Mucosa of rectum (tissue), 2 donors: ENCODE results near the gene PHF8.

Experiments
- H3K27ac ChIP-seq, 2 donors: one replicate each; pipeline ENCODE4 v1.7.0; 2013; ENCODE audit warnings: inconsistent platforms in 2 of 2, low read depth in 2 of 2, low read length in 2 of 2
- H3K27me3 ChIP-seq, 2 donors: one replicate each; pipeline ENCODE4 v1.7.0; 2013; ENCODE audit warnings: low read length in 2 of 2; ENCODE audit not compliant: control insufficient read depth in 2 of 2, insufficient read depth in 2 of 2
- H3K36me3 ChIP-seq, 2 donors: one replicate each; pipeline ENCODE4 v1.7.0; 2013; ENCODE audit warnings: low read length in 2 of 2; ENCODE audit not compliant: control insufficient read depth in 2 of 2, insufficient read depth in 2 of 2
- H3K4me1 ChIP-seq, 2 donors: one replicate each; pipeline ENCODE4 v1.7.0; 2013; ENCODE audit warnings: low read length in 2 of 2, mild to moderate bottlenecking in 1 of 2; ENCODE audit not compliant: control insufficient read depth in 2 of 2, insufficient read depth in 2 of 2
- H3K4me3 ChIP-seq, 2 donors: one replicate each; pipeline ENCODE4 v1.7.0; 2013; ENCODE audit warnings: low read length in 2 of 2
- H3K9ac ChIP-seq, 2 donors: one replicate each; pipeline ENCODE4 v1.7.0; 2013; ENCODE audit warnings: low read length in 2 of 2, low read depth in 1 of 2, mild to moderate bottlenecking in 1 of 2
- H3K9me3 ChIP-seq, 2 donors: one replicate each; pipeline ENCODE4 v1.7.0; 2013; ENCODE audit warnings: low read length in 2 of 2; ENCODE audit not compliant: control insufficient read depth in 2 of 2
- donor health status: healthy.
- donor health status: Normal muscosa, but diverticular disease.

PHF8 gene

GRCh38 chrX:54030329-54030728 is 13.9 kb downstream of the PHF8 start:
- no peak overlapping the region for H3K27ac ChIP-seq
- no peak overlapping the region for H3K9ac ChIP-seq
- peaks cover 20 to 23% of the 10 kb centered on the region in 2 donors for H3K36me3 ChIP-seq

GRCh38 chrX:54029529-54030143 is 14.6 kb downstream of the PHF8 start:
- Histone ChIP-seq H3K36me3 (peaks cover 19 to 23% of the 10 kb centered on the region in 2 donors), H3K4me3 (no peak overlapping the region), H3K4me1 (peaks cover 0 to 2% of the 10 kb centered on the region in 2 donors), H3K9me3 (no peaks in the 10 kb centered on the region), H3K27ac (no peak overlapping the region), H3K27me3 (no peaks in the 10 kb centered on the region), H3K9ac (no peak overlapping the region)

More at GRCh38 chrX:54030329-54030728, 13.9 kb downstream of the PHF8 start:
- Histone ChIP-seq H3K4me1 (peaks cover 0 to 2% of the 10 kb centered on the region in 2 donors), H3K4me3 (no peak overlapping the region), H3K27me3 (no peaks in the 10 kb centered on the region), H3K9me3 (no peaks in the 10 kb centered on the region)

GRCh38 chrX:54024350-54024749 is 19.9 kb downstream of the PHF8 start:
- H3K36me3 ChIP-seq = peaks cover 4 to 15% of the 10 kb centered on the region in 2 donors

GRCh38 chrX:54012830-54013500 is 31.3 kb downstream of the PHF8 start:
- Histone ChIP-seq H3K27me3 (no peaks in the 10 kb centered on the region), H3K36me3 (peaks cover 15 to 18% of the 10 kb centered on the region in 2 donors), H3K4me1 (no peaks in the 10 kb centered on the region), H3K9ac (no peak overlapping the region), H3K4me3 (no peak overlapping the region), H3K9me3 (no peaks in the 10 kb centered on the region), H3K27ac (no peak overlapping the region)

More at GRCh38 chrX:54024350-54024749, 19.9 kb downstream of the PHF8 start:
- no peaks in the 10 kb centered on the region for H3K9me3 ChIP-seq
- H3K4me1 ChIP-seq = no peaks in the 10 kb centered on the region
- no peak overlapping the region for H3K9ac ChIP-seq
- H3K27ac ChIP-seq = no peak overlapping the region
- no peak overlapping the region for H3K4me3 ChIP-seq
- no peaks in the 10 kb centered on the region for H3K27me3 ChIP-seq

- Histone ChIP-seq H3K36me3 (peaks cover 0 to 11% of the 10 kb centered on the region in 2 donors), H3K9me3 (no peaks in the 10 kb centered on the region), H3K4me1 (no peaks in the 10 kb centered on the region), H3K27me3 (no peaks in the 10 kb centered on the region), H3K4me3 (no peak overlapping the region), H3K27ac (no peak overlapping the region), H3K9ac (no peak overlapping the region)
These were observed 36.6 kb downstream of the PHF8 start for GRCh38 chrX:54007682-54008081.

- Histone ChIP-seq H3K4me3 (no peak overlapping the region), H3K27ac (peak overlapping the region; percentile 48 to 57), H3K4me1 (no peaks in the 10 kb centered on the region), H3K36me3 (peaks cover 32 to 40% of the 10 kb centered on the region in 2 donors), H3K9me3 (no peaks in the 10 kb centered on the region), H3K27me3 (no peaks in the 10 kb centered on the region), H3K9ac (no peak overlapping the region)
These were observed 46.5 kb downstream of the PHF8 start for GRCh38 chrX:53997724-53998123.

GRCh38 chrX:53992589-53992988 is 51.7 kb downstream of the PHF8 start:
- H3K36me3 ChIP-seq = peaks cover 15 to 19% of the 10 kb centered on the region in 2 donors
- H3K4me3 ChIP-seq = no peak overlapping the region
- H3K9me3 ChIP-seq = no peaks in the 10 kb centered on the region
- H3K27ac ChIP-seq = no peak overlapping the region
- H3K4me1 ChIP-seq = no peaks in the 10 kb centered on the region
- no peak overlapping the region for H3K9ac ChIP-seq
- no peaks in the 10 kb centered on the region for H3K27me3 ChIP-seq

- Histone ChIP-seq H3K27me3 (no peaks in the 10 kb centered on the region), H3K4me1 (no peaks in the 10 kb centered on the region), H3K27ac (no peak overlapping the region), H3K36me3 (peaks cover 18 to 19% of the 10 kb centered on the region in 2 donors), H3K4me3 (no peak overlapping the region), H3K9me3 (no peaks in the 10 kb centered on the region), H3K9ac (no peak overlapping the region)
These were observed 54.1 kb downstream of the PHF8 start for GRCh38 chrX:53990171-53990570.

- H3K36me3 ChIP-seq = peaks cover 8 to 31% of the 10 kb centered on the region in 2 donors
- H3K4me1 ChIP-seq = no peaks in the 10 kb centered on the region
- no peak overlapping the region for H3K9ac ChIP-seq
- no peaks in the 10 kb centered on the region for H3K27me3 ChIP-seq
- no peak overlapping the region for H3K27ac ChIP-seq
- H3K9me3 ChIP-seq = no peaks in the 10 kb centered on the region
- H3K4me3 ChIP-seq = no peak overlapping the region
These were observed 59.4 kb downstream of the PHF8 start for GRCh38 chrX:53984895-53985294.

GRCh38 chrX:53974529-53974928 is 69.7 kb downstream of the PHF8 start:
- Histone ChIP-seq H3K9ac (no peak overlapping the region), H3K4me1 (no peaks in the 10 kb centered on the region), H3K9me3 (no peaks in the 10 kb centered on the region), H3K36me3 (peaks cover 0 to 2% of the 10 kb centered on the region in 2 donors), H3K27ac (no peak overlapping the region), H3K4me3 (no peak overlapping the region), H3K27me3 (no peaks in the 10 kb centered on the region)
